ENCODE results near the gene HYAL3. TPM values are rescaled to one million over a fixed set of nuclear protein-coding genes. Genes with fewer than 3 reads are reported as not detected.
"Not testable (repeated sequence)": the region's sequence is repeated elsewhere in the genome, so short reads cannot be mapped to it uniquely, and the experiment has no call there.

Gene HYAL3
- total RNA-seq, 1 donor from 2014 or later, result 3.7 TPM

DNA sequence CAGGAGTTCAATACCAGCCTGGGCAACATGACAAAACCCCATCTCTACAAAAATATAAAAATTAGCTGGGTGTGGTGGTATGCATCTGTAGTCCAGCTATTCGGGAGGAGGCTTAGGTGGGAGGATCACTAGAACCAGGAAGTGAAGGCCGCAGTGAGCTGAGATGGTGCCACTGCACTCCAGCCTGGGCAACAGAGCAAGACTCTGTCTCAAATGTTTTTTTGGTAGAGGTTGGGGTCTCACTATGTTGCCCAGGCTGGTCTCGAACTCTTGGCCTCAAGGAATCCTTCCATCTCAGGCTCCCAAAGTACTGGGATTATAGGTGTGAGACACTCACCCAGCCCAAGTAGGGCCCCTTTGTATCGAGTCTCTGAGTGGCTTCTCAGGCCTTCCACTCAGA lies 5.1 kb downstream of the HYAL3 start:
- Histone ChIP-seq H3K9me3 (ENCODE audit: control insufficient read depth in 3 of 3, low read length in 3 of 3) (no peaks in the 10 kb centered on the region), H3K9ac (ENCODE audit: low read depth in 1 of 3, low read length in 3 of 3) (no peak overlapping the region), H3K4me1 (ENCODE audit: control insufficient read depth in 3 of 3, insufficient read depth in 3 of 3, low read length in 3 of 3) (peaks cover 32 to 52% (median 34%) of the 10 kb centered on the region in 3 donors), H3K27me3 (ENCODE audit: control insufficient read depth in 3 of 3, insufficient read depth in 3 of 3, low read length in 3 of 3) (no peaks in the 10 kb centered on the region), H3K27ac (ENCODE audit: low read depth, low read length) (no peak overlapping the region), H3K4me3 (ENCODE audit: low read length in 3 of 3) (no peak overlapping the region), H3K36me3 (ENCODE audit: control insufficient read depth in 3 of 3, insufficient read depth in 3 of 3, low read length in 3 of 3) (peaks cover 13 to 19% (median 16%) of the 10 kb centered on the region in 3 donors)

DNA sequence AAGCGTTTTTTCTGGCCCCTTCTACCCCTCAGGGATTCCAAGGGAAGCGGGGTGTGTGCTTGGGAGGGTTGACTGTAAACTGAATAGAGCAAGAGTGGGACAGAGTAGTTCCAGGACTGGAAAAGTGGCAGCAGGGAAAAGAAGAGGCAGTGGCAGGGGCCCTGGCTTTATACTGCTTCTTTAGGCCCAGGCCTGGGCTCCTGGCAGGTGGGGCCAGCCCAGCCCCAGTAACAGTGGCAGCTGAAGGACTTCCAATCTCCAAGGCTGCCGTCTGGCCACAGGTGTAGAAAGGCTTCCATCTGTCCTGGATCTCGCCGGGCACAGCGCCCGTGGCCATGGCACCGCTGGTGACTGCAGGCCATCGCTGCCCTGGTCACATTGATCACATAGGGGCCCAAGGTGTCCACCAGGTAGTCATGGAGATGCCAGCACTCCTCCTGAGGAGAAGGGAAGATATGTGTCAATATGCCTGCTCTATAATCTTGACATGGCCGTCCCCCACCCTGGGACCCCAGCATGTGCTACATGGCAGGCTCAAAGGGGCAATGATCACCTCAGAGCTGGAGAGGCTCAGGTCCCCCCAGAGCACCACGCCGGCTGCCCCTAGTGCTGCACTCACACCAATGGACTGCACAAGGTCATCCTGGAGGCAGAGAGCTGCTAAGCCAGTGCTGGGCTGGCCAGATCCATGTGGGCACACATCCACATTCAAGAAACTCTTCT lies 6.0 kb downstream of the HYAL3 start:
- Histone ChIP-seq H3K9me3 (ENCODE audit: control insufficient read depth in 3 of 3, low read length in 3 of 3) (no peaks in the 10 kb centered on the region), H3K36me3 (ENCODE audit: control insufficient read depth in 3 of 3, insufficient read depth in 3 of 3, low read length in 3 of 3) (peaks cover 21 to 28% (median 25%) of the 10 kb centered on the region in 3 donors), H3K9ac (ENCODE audit: low read depth in 1 of 3, low read length in 3 of 3) (peak overlapping the region; percentile 77 to 98 (median 92)), H3K27me3 (ENCODE audit: control insufficient read depth in 3 of 3, insufficient read depth in 3 of 3, low read length in 3 of 3) (no peaks in the 10 kb centered on the region), H3K4me1 (ENCODE audit: control insufficient read depth in 3 of 3, insufficient read depth in 3 of 3, low read length in 3 of 3) (peaks cover 23 to 44% (median 26%) of the 10 kb centered on the region in 3 donors), H3K27ac (ENCODE audit: low read depth, low read length) (peak overlapping the region; percentile 97), H3K4me3 (ENCODE audit: low read length in 3 of 3) (peak overlapping the region; percentile 82 to 90 (median 85))

DNA sequence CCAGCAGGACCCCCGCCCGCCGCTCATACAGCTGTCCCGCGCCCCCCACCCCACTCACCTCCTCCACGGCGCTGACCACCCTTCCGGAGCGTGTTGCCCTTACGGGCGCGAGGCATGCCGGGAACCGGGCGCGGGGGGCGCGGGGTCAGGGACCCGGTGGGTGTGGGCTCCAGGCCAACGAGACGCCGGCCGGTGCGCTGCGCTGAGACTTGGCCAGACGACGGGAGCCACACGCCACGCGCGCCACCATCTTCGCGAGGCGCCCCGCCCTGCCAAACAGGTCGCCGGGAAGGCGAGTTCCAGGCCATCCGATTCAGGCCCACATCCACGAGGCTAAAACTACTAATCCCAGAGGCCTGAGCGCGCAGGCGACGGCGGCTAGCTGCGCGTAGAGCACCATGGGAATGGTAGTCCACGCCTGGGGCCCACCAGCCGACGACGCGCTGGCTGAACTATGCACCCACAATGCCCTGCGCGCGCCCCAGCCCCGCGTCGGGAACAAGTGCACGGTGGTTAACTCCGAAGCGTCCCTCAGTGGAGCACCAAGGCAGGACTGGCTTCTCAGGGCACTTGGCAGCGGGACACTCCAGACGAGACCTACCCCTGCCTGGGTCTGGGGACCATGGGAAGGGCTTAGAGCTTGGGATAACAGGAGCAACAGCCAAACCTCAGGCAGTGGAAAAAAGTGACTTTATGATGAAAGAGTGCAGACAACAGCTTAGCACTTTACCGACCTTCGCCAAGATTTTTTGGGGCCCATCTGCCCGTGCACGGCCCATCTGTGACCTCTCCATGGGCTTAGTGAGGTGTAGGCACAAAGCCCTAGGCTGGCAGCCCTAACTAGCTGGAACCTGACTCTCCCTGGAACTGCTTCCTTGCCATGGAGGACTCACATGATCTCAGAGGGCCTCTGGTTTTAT lies 6.8 kb downstream of the HYAL3 start, which contains the start of gene IFRD2:
IFRD2 (minus strand) TSS at position 271 of the 920 bp plus-strand sequence; CDS start at position 116, 155 bp downstream.
- Histone ChIP-seq H3K9me3 (ENCODE audit: control insufficient read depth in 3 of 3, low read length in 3 of 3) (no peaks in the 10 kb centered on the region), H3K36me3 (ENCODE audit: control insufficient read depth in 3 of 3, insufficient read depth in 3 of 3, low read length in 3 of 3) (peaks cover 24 to 36% (median 28%) of the 10 kb centered on the region in 3 donors), H3K27me3 (ENCODE audit: control insufficient read depth in 3 of 3, insufficient read depth in 3 of 3, low read length in 3 of 3) (no peaks in the 10 kb centered on the region), H3K9ac (ENCODE audit: low read depth in 1 of 3, low read length in 3 of 3) (peak within 1 kb of the TSS; percentile 87 to 98 (median 92)), H3K4me1 (ENCODE audit: control insufficient read depth in 3 of 3, insufficient read depth in 3 of 3, low read length in 3 of 3) (peaks cover 23 to 35% (median 24%) of the 10 kb centered on the region in 3 donors), H3K27ac (ENCODE audit: low read depth, low read length) (peak within 1 kb of the TSS; percentile 97), H3K4me3 (ENCODE audit: low read length in 3 of 3) (peak within 1 kb of the TSS; percentile 85 to 91 (median 90))

DNA sequence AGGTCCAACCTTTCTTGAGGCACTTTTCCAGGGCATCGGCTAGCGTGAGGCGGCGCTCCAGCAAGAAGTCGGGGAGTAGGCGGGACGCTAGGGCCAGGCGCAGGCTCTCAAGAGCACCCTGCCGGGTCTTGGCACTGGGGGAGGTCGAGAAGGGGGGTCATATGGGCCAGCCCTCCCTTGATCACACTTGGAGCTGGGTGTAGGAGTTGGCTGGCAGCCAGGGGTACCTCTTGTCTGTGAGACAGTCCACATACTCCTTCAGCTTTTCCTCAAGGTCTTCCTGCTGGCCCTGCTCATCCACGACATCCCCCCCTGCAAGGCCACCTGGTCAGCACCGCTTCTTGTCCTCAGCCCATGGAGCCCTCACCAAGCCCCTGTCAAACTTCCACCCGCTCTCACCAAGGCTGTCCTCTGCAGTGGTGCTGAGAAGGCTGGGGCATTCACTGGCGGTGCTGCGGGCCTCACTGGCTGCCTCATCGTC lies 9.0 kb downstream of the HYAL3 start:
- Histone ChIP-seq H3K27ac (ENCODE audit: low read depth, low read length) (no peak overlapping the region), H3K4me1 (ENCODE audit: control insufficient read depth in 3 of 3, insufficient read depth in 3 of 3, low read length in 3 of 3) (peaks cover 26 to 38% (median 32%) of the 10 kb centered on the region in 3 donors), H3K27me3 (ENCODE audit: control insufficient read depth in 3 of 3, insufficient read depth in 3 of 3, low read length in 3 of 3) (no peaks in the 10 kb centered on the region), H3K9ac (ENCODE audit: low read depth in 1 of 3, low read length in 3 of 3) (peak overlapping the region in 1 of 3 donors; percentile 25), H3K9me3 (ENCODE audit: control insufficient read depth in 3 of 3, low read length in 3 of 3) (no peaks in the 10 kb centered on the region), H3K4me3 (ENCODE audit: low read length in 3 of 3) (no peak overlapping the region), H3K36me3 (ENCODE audit: control insufficient read depth in 3 of 3, insufficient read depth in 3 of 3, low read length in 3 of 3) (peaks cover 38 to 46% (median 40%) of the 10 kb centered on the region in 3 donors)

DNA sequence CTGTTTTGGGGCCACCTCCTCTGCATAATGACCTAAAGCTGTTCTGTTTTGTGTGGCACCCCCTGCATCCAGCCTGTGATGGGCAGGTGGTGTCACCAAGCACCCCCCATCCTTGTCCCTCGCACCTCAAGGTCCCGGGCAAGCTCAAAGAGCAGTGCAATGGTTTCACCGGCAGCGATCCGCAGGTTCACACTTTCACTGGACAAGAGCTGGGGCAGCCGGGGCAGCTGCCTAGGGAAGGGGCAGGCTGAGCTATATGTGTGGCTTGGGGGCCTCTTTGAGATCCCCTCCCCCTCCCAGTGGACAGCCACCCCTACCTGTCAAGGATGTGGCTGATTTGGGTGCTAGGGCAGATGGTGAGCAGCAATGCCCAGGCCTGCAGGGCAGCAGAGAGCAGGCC lies 10.1 kb downstream of the HYAL3 start:
- Histone ChIP-seq H3K4me3 (ENCODE audit: low read length in 3 of 3) (no peak overlapping the region), H3K27me3 (ENCODE audit: control insufficient read depth in 3 of 3, insufficient read depth in 3 of 3, low read length in 3 of 3) (no peaks in the 10 kb centered on the region), H3K27ac (ENCODE audit: low read depth, low read length) (no peak overlapping the region), H3K9me3 (ENCODE audit: control insufficient read depth in 3 of 3, low read length in 3 of 3) (no peaks in the 10 kb centered on the region), H3K4me1 (ENCODE audit: control insufficient read depth in 3 of 3, insufficient read depth in 3 of 3, low read length in 3 of 3) (peaks cover 26 to 38% (median 32%) of the 10 kb centered on the region in 3 donors), H3K9ac (ENCODE audit: low read depth in 1 of 3, low read length in 3 of 3) (no peak overlapping the region), H3K36me3 (ENCODE audit: control insufficient read depth in 3 of 3, insufficient read depth in 3 of 3, low read length in 3 of 3) (peaks cover 38 to 46% (median 40%) of the 10 kb centered on the region in 3 donors)

DNA sequence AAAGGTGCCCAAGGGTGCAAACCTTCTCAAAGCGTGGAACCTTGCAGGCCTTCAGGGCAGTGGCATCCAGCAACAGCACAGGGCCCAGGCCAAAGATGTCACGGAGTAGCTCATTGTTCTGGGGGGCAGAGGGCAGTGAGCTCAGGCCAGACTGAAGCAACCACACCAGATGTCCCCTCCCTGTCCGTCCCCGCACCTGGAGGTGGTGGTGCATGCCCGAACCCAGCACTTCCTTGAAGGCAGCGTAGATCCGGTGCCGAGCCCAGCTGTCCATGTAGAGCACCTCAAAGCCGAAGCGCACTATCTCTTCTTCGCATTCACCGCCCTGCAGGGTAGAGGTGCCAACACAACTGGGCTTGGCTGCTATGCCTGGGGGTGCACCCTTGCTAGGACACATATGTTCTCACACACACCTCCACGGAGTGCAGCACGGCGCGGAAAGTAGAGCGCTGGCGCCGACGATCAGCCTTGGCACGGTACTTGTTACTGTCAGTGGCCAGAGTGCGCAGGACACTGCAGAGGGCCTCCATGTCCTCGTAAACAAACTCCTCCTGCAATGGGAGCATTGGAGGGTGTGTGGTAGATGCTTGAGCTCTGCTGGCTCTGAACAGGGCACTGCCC lies 10.7 kb downstream of the HYAL3 start:
- Histone ChIP-seq H3K4me3 (ENCODE audit: low read length in 3 of 3) (no peak overlapping the region), H3K36me3 (ENCODE audit: control insufficient read depth in 3 of 3, insufficient read depth in 3 of 3, low read length in 3 of 3) (peaks cover 38 to 46% (median 40%) of the 10 kb centered on the region in 3 donors), H3K4me1 (ENCODE audit: control insufficient read depth in 3 of 3, insufficient read depth in 3 of 3, low read length in 3 of 3) (peaks cover 23 to 36% (median 28%) of the 10 kb centered on the region in 3 donors), H3K27ac (ENCODE audit: low read depth, low read length) (no peak overlapping the region), H3K27me3 (ENCODE audit: control insufficient read depth in 3 of 3, insufficient read depth in 3 of 3, low read length in 3 of 3) (no peaks in the 10 kb centered on the region), H3K9ac (ENCODE audit: low read depth in 1 of 3, low read length in 3 of 3) (peak overlapping the region in 1 of 3 donors; percentile 25), H3K9me3 (ENCODE audit: control insufficient read depth in 3 of 3, low read length in 3 of 3) (no peaks in the 10 kb centered on the region)

DNA sequence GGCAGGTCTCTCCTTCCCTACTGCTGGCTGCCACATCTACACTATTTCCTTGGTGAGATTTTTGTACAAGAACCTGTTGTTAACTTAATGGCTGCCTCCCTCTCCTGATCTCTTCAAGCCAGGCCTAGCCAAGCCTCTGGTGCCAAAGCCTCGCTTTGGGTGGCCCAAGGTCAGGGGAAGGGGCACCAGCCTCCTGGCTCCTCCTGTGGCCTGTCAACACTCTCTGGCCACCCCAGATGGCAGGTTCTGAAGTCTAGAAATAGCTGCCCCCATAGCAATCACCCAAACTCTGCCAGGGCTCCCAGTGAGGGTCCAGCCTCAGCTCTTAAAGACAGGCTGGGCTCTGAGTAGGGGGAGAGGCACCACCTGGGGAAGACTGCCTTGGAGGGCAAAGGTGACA lies 11.9 kb downstream of the HYAL3 start:
- Histone ChIP-seq H3K9me3 (ENCODE audit: control insufficient read depth in 3 of 3, low read length in 3 of 3) (no peaks in the 10 kb centered on the region), H3K9ac (ENCODE audit: low read depth in 1 of 3, low read length in 3 of 3) (peak overlapping the region in 1 of 3 donors; percentile 33), H3K27me3 (ENCODE audit: control insufficient read depth in 3 of 3, insufficient read depth in 3 of 3, low read length in 3 of 3) (no peaks in the 10 kb centered on the region), H3K4me3 (ENCODE audit: low read length in 3 of 3) (no peak overlapping the region), H3K36me3 (ENCODE audit: control insufficient read depth in 3 of 3, insufficient read depth in 3 of 3, low read length in 3 of 3) (peaks cover 38 to 46% (median 40%) of the 10 kb centered on the region in 3 donors), H3K4me1 (ENCODE audit: control insufficient read depth in 3 of 3, insufficient read depth in 3 of 3, low read length in 3 of 3) (peaks cover 13 to 26% (median 18%) of the 10 kb centered on the region in 3 donors), H3K27ac (ENCODE audit: low read depth, low read length) (no peak overlapping the region)

DNA sequence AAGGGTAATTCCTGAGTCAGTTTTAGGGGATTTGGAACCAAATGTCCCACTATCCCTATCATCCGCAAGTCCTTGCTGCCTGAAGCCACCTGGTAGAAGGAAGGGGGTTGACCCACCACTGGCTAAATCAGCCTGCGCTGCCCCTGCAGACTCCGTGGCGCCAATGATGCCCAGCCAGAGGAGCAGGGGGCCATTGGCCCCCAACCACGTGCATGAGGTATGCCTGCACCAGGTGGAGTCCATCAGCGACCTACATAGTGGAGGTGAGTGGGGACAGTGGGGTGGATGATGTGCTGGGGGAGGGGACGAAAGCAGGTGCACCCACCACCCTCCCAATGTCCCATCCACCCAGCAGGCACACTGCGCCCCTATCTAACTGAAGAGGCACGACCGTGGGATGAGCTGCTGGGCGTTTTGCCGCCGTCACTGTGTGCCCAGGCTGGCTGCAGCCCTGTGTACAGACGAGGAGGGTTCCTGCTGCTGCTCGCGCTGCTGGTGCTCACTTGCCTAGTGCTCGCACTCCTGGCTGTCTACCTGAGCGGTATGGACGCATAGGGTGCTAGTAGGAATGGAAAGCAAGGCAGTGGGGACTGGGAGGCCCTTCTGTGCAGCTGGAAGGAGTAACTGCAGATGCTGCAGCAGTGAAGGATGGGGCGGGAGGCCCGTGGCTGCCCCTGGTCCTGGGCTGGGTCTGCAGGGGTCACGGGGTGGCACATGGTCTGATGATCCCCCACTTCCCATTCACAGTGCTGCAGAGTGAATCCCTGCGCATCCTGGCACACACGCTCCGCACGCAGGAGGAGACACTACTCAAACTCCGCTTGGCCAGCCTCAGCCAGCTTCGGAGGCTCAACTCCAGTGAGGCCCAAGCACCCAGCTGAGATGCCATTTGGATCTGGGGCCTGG lies 12.6 kb downstream of the HYAL3 start:
- peaks cover 11 to 23% (median 15%) of the 10 kb centered on the region in 3 donors for H3K4me1 ChIP-seq (ENCODE audit: control insufficient read depth in 3 of 3, insufficient read depth in 3 of 3, low read length in 3 of 3)
- H3K27ac ChIP-seq (ENCODE audit: low read depth, low read length), result no peak overlapping the region

DNA sequence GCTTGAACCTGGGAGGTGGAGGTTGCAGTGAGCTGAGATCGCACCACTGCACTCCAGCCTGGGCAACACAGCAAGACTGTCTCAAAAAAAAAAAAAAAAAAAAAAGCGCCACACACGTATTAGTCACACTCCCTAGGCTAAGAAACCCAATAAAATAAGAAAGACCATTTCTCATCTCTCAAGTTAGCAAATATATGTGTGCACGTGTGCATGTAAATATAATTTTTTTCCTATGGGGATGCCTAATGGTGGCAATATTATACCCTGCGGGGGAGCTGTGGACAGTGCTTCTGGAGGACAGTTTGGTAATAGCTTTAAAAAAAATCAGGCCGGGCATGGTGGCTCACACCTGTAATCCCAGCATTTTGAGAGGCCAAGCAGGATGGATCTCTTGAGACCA lies 15.1 kb downstream of the HYAL3 start:
- not testable (repeated sequence) for H3K4me3 ChIP-seq (ENCODE audit: low read length in 3 of 3)

More for the DNA sequence above, 12.6 kb downstream of the HYAL3 start:
- H3K36me3 ChIP-seq (ENCODE audit: control insufficient read depth in 3 of 3, insufficient read depth in 3 of 3, low read length in 3 of 3), result peaks cover 38 to 46% (median 40%) of the 10 kb centered on the region in 3 donors
- no peak overlapping the region for H3K4me3 ChIP-seq (ENCODE audit: low read length in 3 of 3)
- H3K9me3 ChIP-seq (ENCODE audit: control insufficient read depth in 3 of 3, low read length in 3 of 3), result no peaks in the 10 kb centered on the region
- peak overlapping the region in 1 of 3 donors; percentile 33 for H3K9ac ChIP-seq (ENCODE audit: low read depth in 1 of 3, low read length in 3 of 3)
- H3K27me3 ChIP-seq (ENCODE audit: control insufficient read depth in 3 of 3, insufficient read depth in 3 of 3, low read length in 3 of 3), result no peaks in the 10 kb centered on the region

More for the DNA sequence above, 15.1 kb downstream of the HYAL3 start:
- H3K9me3 ChIP-seq (ENCODE audit: control insufficient read depth in 3 of 3, low read length in 3 of 3); H3K9ac ChIP-seq (ENCODE audit: low read depth in 1 of 3, low read length in 3 of 3); H3K27ac ChIP-seq (ENCODE audit: low read depth, low read length); H3K27me3 ChIP-seq (ENCODE audit: control insufficient read depth in 3 of 3, insufficient read depth in 3 of 3, low read length in 3 of 3): not testable (repeated sequence)
- peaks cover 6 to 14% (median 10%) of the 10 kb centered on the region in 3 donors for H3K4me1 ChIP-seq (ENCODE audit: control insufficient read depth in 3 of 3, insufficient read depth in 3 of 3, low read length in 3 of 3)
- peaks cover 25 to 31% (median 27%) of the 10 kb centered on the region in 3 donors for H3K36me3 ChIP-seq (ENCODE audit: control insufficient read depth in 3 of 3, insufficient read depth in 3 of 3, low read length in 3 of 3)

Measured in skeletal muscle tissue (tissue), 4 donors.